Measurements from ENCODE around the gene XDH. TPM values are rescaled to one million over a fixed set of nuclear protein-coding genes. Genes with fewer than 3 reads are reported as not detected.

XDH gene
- total and polyA plus RNA-seq, 7 experiments from 2014 or later = 0.36 TPM; not detected in 6

- H3K27me3 ChIP-seq (ENCODE audit: control insufficient read depth in 2 of 2, insufficient read depth in 2 of 2, low read length in 2 of 2) = no peaks in the 10 kb centered on the region
- no peak overlapping the region for H3K4me3 ChIP-seq (ENCODE audit: low read length)
- Mint-ChIP-seq H3K27ac (no peak overlapping the region), H3K27me3 (peaks cover 4 to 33% (median 10%) of the 10 kb centered on the region in 5 donors), H3K9me3 (peaks cover 6 to 54% (median 19%) of the 10 kb centered on the region in 11 donors), H3K36me3 (peaks cover 0 to 7% (median 4%) of the 10 kb centered on the region in 5 donors), H3K4me3 (no peak overlapping the region), H3K4me1 (peaks cover 0 to 9% (median 0%) of the 10 kb centered on the region in 7 donors)
- peaks cover 0 to 16% (median 0%) of the 10 kb centered on the region in 3 experiments for H3K9me3 ChIP-seq (ENCODE audit: control insufficient read depth in 2 of 3, low read length in 3 of 3)
- no peaks in the 10 kb centered on the region for H3K36me3 ChIP-seq (ENCODE audit: control insufficient read depth in 2 of 3, insufficient read depth in 3 of 3, low read length in 3 of 3)
- DNase-seq (no peak), ATAC-seq (no peak)
- CTCF ChIA-PET = no interaction called here
- no peak overlapping the region for H3K27ac ChIP-seq (ENCODE audit: low read depth, low read length)
- POLR2A ChIA-PET = no interaction called here
- H3K4me1 ChIP-seq (ENCODE audit: control insufficient read depth in 2 of 2, insufficient read depth in 2 of 2, low read length in 2 of 2) = no peaks in the 10 kb centered on the region
- intact Hi-C loops (cut with micrococcal nuclease) = no loop called here
Observed at GRCh38 chr2:31420936-31421335, 6.4 kb upstream of the XDH start.

DNA sequence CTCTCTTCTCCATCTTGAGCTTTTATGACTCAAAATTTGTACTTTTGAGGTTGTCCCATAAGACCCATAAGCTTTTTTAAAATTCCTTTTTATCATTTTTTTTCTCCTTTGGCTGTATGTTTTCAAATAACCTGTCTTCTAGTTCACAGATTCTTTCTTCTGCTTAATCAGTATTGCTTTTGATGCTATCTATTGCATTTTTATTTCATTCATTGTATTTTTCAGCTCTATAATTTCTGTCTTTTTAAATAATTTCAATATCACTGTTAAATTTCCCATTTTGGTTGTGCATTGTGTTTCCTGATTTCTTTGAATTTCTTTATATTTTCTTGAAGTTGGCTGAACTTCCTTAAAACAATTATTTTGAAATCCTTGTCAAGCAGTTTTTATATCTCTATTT is 4.8 kb upstream of the XDH start:
- peaks cover 4 to 54% (median 19%) of the 10 kb centered on the region in 11 donors for H3K9me3 Mint-ChIP-seq
- CTCF ChIA-PET = no interaction called here
- no peak for DNase-seq
- no peak overlapping the region for H3K4me3 Mint-ChIP-seq
- Histone ChIP-seq H3K4me1 (ENCODE audit: control insufficient read depth in 2 of 2, insufficient read depth in 2 of 2, low read length in 2 of 2) (no peaks in the 10 kb centered on the region), H3K27me3 (ENCODE audit: control insufficient read depth in 2 of 2, insufficient read depth in 2 of 2, low read length in 2 of 2) (no peaks in the 10 kb centered on the region), H3K36me3 (ENCODE audit: control insufficient read depth in 2 of 3, insufficient read depth in 3 of 3, low read length in 3 of 3) (no peaks in the 10 kb centered on the region), H3K4me3 (ENCODE audit: low read length) (no peak overlapping the region), H3K27ac (ENCODE audit: low read depth, low read length) (no peak overlapping the region), H3K9me3 (ENCODE audit: control insufficient read depth in 2 of 3, low read length in 3 of 3) (peaks cover 0 to 16% (median 0%) of the 10 kb centered on the region in 3 experiments)
- peaks cover 0 to 13% (median 0%) of the 10 kb centered on the region in 7 donors for H3K4me1 Mint-ChIP-seq
- H3K36me3 Mint-ChIP-seq = peaks cover 0 to 7% (median 4%) of the 10 kb centered on the region in 5 donors
- no peak for ATAC-seq
- intact Hi-C loops (cut with micrococcal nuclease) = loop anchor here in 1 of 2 donors (10.0 kb wide), 1 partner anchor 705 kb away; no protein-coding TSS in a partner anchor
- H3K27me3 Mint-ChIP-seq = peaks cover 0 to 23% (median 14%) of the 10 kb centered on the region in 5 donors
- POLR2A ChIA-PET = no interaction called here
- no peak overlapping the region for H3K27ac Mint-ChIP-seq

DNA sequence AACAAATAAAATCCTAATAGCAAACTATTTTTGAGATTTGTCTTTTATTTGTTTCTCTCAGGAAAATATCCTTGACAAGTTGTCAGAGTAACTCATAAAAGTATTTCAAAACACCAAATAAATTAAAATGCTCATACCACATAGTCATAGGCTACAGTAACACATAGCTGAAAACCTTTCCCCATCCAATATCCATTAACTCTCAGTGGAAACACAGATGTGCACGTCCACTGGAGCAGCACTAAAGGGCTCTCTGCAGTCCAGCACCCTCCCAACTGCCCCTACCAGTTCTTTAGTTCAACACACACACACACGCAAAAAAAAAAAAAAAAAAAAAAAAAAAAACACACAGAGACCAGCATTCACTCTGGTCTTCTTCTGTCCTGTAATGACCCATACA is 879 bp upstream of the XDH start:
- H3K4me3 Mint-ChIP-seq = peak overlapping the region in 2 of 10 donors; percentile 2 to 40
- H3K27me3 Mint-ChIP-seq = peaks cover 0 to 23% (median 13%) of the 10 kb centered on the region in 5 donors
- CTCF ChIA-PET = no interaction called here

GRCh38 chr2:31413862-31414550 is 536 bp downstream of the XDH start:
- intact Hi-C loops (cut with micrococcal nuclease) = loop anchor here (5.0 to 10.0 kb wide), 2 partner anchors 699 to 798 kb away; no protein-coding TSS in a partner anchor
- Histone ChIP-seq H3K36me3 (ENCODE audit: control insufficient read depth in 2 of 3, insufficient read depth in 3 of 3, low read length in 3 of 3) (no peaks in the 10 kb centered on the region), H3K27me3 (ENCODE audit: control insufficient read depth in 2 of 2, insufficient read depth in 2 of 2, low read length in 2 of 2) (no peaks in the 10 kb centered on the region), H3K4me1 (ENCODE audit: control insufficient read depth in 2 of 2, insufficient read depth in 2 of 2, low read length in 2 of 2) (no peaks in the 10 kb centered on the region), H3K4me3 (ENCODE audit: low read length) (no peak overlapping the region), H3K9me3 (ENCODE audit: control insufficient read depth in 2 of 3, low read length in 3 of 3) (peaks cover 0 to 1% (median 0%) of the 10 kb centered on the region in 3 experiments), H3K27ac (ENCODE audit: low read depth, low read length) (no peak overlapping the region)
- DNase-seq (no peak), ATAC-seq (no peak)
- ChIA-PET CTCF (no interaction called here), POLR2A (no interaction called here)
- H3K9me3 Mint-ChIP-seq = peaks cover under 1 to 16% (median 8%) of the 10 kb centered on the region in 11 donors
- peaks cover 0 to 26% (median 12%) of the 10 kb centered on the region in 5 donors for H3K27me3 Mint-ChIP-seq
- peaks cover 0 to 13% (median 2%) of the 10 kb centered on the region in 7 donors for H3K4me1 Mint-ChIP-seq
- no peak overlapping the region for H3K4me3 Mint-ChIP-seq
- peaks cover 0 to 3% (median 2%) of the 10 kb centered on the region in 5 donors for H3K36me3 Mint-ChIP-seq
- no peak overlapping the region for H3K27ac Mint-ChIP-seq

More for the DNA sequence above, 879 bp upstream of the XDH start:
- H3K4me1 Mint-ChIP-seq = peaks cover 0 to 13% (median 2%) of the 10 kb centered on the region in 7 donors
- no peak overlapping the region for H3K4me3 ChIP-seq (ENCODE audit: low read length)
- ATAC-seq (no peak), DNase-seq (no peak)
- intact Hi-C loops (cut with micrococcal nuclease) = loop anchor here in 1 of 2 donors (10.0 kb wide), 1 partner anchor 701 kb away; no protein-coding TSS in a partner anchor
- H3K9me3 Mint-ChIP-seq = peaks cover 4 to 30% (median 15%) of the 10 kb centered on the region in 11 donors
- H3K27ac Mint-ChIP-seq = no peak overlapping the region
- H3K27ac ChIP-seq (ENCODE audit: low read depth, low read length) = no peak overlapping the region
- no peaks in the 10 kb centered on the region for H3K27me3 ChIP-seq (ENCODE audit: control insufficient read depth in 2 of 2, insufficient read depth in 2 of 2, low read length in 2 of 2)
- no peaks in the 10 kb centered on the region for H3K4me1 ChIP-seq (ENCODE audit: control insufficient read depth in 2 of 2, insufficient read depth in 2 of 2, low read length in 2 of 2)
- no peaks in the 10 kb centered on the region for H3K36me3 ChIP-seq (ENCODE audit: control insufficient read depth in 2 of 3, insufficient read depth in 3 of 3, low read length in 3 of 3)
- peaks cover 0 to 7% (median 4%) of the 10 kb centered on the region in 5 donors for H3K36me3 Mint-ChIP-seq
- peaks cover 0 to 16% (median 0%) of the 10 kb centered on the region in 3 experiments for H3K9me3 ChIP-seq (ENCODE audit: control insufficient read depth in 2 of 3, low read length in 3 of 3)
- POLR2A ChIA-PET = no interaction called here

- intact Hi-C loops (cut with micrococcal nuclease) = loop anchor here (5.0 to 10.0 kb wide), 2 partner anchors 698 to 799 kb away; no protein-coding TSS in a partner anchor
- DNase-seq (no peak), ATAC-seq (no peak)
- H3K27me3 Mint-ChIP-seq = peaks cover 0 to 30% (median 20%) of the 10 kb centered on the region in 5 donors
- H3K27me3 ChIP-seq (ENCODE audit: control insufficient read depth in 2 of 2, insufficient read depth in 2 of 2, low read length in 2 of 2) = no peaks in the 10 kb centered on the region
- H3K9me3 Mint-ChIP-seq = peaks cover 0 to 6% (median 0%) of the 10 kb centered on the region in 11 donors
- peaks cover 0 to 13% (median 2%) of the 10 kb centered on the region in 7 donors for H3K4me1 Mint-ChIP-seq
- no peak overlapping the region for H3K27ac ChIP-seq (ENCODE audit: low read depth, low read length)
- H3K27ac Mint-ChIP-seq = no peak overlapping the region
- ChIA-PET POLR2A (no interaction called here), CTCF (no interaction called here)
- no peaks in the 10 kb centered on the region for H3K9me3 ChIP-seq (ENCODE audit: control insufficient read depth in 2 of 3, low read length in 3 of 3)
- H3K36me3 ChIP-seq (ENCODE audit: control insufficient read depth in 2 of 3, insufficient read depth in 3 of 3, low read length in 3 of 3) = no peaks in the 10 kb centered on the region
- no peaks in the 10 kb centered on the region for H3K4me1 ChIP-seq (ENCODE audit: control insufficient read depth in 2 of 2, insufficient read depth in 2 of 2, low read length in 2 of 2)
- H3K4me3 Mint-ChIP-seq = no peak overlapping the region
- no peaks in the 10 kb centered on the region for H3K36me3 Mint-ChIP-seq
- H3K4me3 ChIP-seq (ENCODE audit: low read length) = no peak overlapping the region
Observed at GRCh38 chr2:31413025-31413424, 1.5 kb downstream of the XDH start.

- peaks cover 4 to 36% (median 26%) of the 10 kb centered on the region in 5 donors for H3K27me3 Mint-ChIP-seq
- H3K27ac Mint-ChIP-seq = peak overlapping the region in 1 of 9 donors; percentile 38
- Histone ChIP-seq H3K4me3 (ENCODE audit: low read length) (no peak overlapping the region), H3K27me3 (ENCODE audit: control insufficient read depth in 2 of 2, insufficient read depth in 2 of 2, low read length in 2 of 2) (no peaks in the 10 kb centered on the region), H3K9me3 (ENCODE audit: control insufficient read depth in 2 of 3, low read length in 3 of 3) (no peaks in the 10 kb centered on the region), H3K4me1 (ENCODE audit: control insufficient read depth in 2 of 2, insufficient read depth in 2 of 2, low read length in 2 of 2) (no peaks in the 10 kb centered on the region), H3K27ac (ENCODE audit: low read depth, low read length) (no peak overlapping the region), H3K36me3 (ENCODE audit: control insufficient read depth in 2 of 3, insufficient read depth in 3 of 3, low read length in 3 of 3) (no peaks in the 10 kb centered on the region)
- H3K4me1 Mint-ChIP-seq = peaks cover 0 to 11% (median 3%) of the 10 kb centered on the region in 7 donors
- intact Hi-C loops (cut with micrococcal nuclease) = loop anchor here (5.0 to 10.0 kb wide), 2 partner anchors 697 to 801 kb away; no protein-coding TSS in a partner anchor
- ATAC-seq = no peak
- ChIA-PET CTCF (interaction anchor here (0.6 kb wide), 1 partner anchor 92 kb away, joined by 3 read pairs; no protein-coding TSS in a partner anchor), POLR2A (no interaction called here)
- no peaks in the 10 kb centered on the region for H3K36me3 Mint-ChIP-seq
- no peak overlapping the region for H3K4me3 Mint-ChIP-seq
- no peak for DNase-seq
- no peaks in the 10 kb centered on the region for H3K9me3 Mint-ChIP-seq
Observed at GRCh38 chr2:31411771-31412170, 2.8 kb downstream of the XDH start.
